H9 (cell line): ENCODE data around the gene CABLES2. TPM values are rescaled to one million over a fixed set of nuclear protein-coding genes. Genes with fewer than 3 reads are reported as not detected.
A peak's percentile ranks its signal among the peaks of the same experiment; 100 is the strongest.

Experiments used
- DNase-seq: peaks from one replicate; pipeline ENCODE4 v3.0.0-alpha.2; 2017
- H2AFZ ChIP-seq: one replicate; pipeline ENCODE4 v1.6.1; 2013; ENCODE audit warnings: mild to moderate bottlenecking, low read length, control low read depth, moderate library complexity
- H2AK5ac ChIP-seq: 2 replicates; pipeline ENCODE4 v1.6.1; 2013; ENCODE audit warnings: low read length, control low read depth, mixed read lengths; ENCODE audit not compliant: insufficient read length
- H2BK120ac ChIP-seq: one replicate; pipeline ENCODE4 v1.6.1; 2013; ENCODE audit warnings: low read depth, mild to moderate bottlenecking, low read length, control low read depth, inconsistent platforms; ENCODE audit not compliant: poor library complexity, severe bottlenecking
- H2BK12ac ChIP-seq: 2 replicates; pipeline ENCODE4 v1.6.1; 2013; ENCODE audit warnings: low read length, control low read depth, mixed read lengths, low read depth; ENCODE audit not compliant: insufficient read length
- H2BK15ac ChIP-seq: 2 replicates; pipeline ENCODE4 v1.6.1; 2013; ENCODE audit warnings: low read depth, low read length, control low read depth
- H2BK20ac ChIP-seq: one replicate; pipeline ENCODE4 v1.6.1; 2013; ENCODE audit warnings: low read depth, mild to moderate bottlenecking, low read length, control low read depth, inconsistent platforms; ENCODE audit not compliant: poor library complexity, severe bottlenecking
- H2BK5ac ChIP-seq: 2 replicates; pipeline ENCODE4 v1.6.1; 2013; ENCODE audit warnings: low read length, control low read depth, mixed read lengths; ENCODE audit not compliant: insufficient read length
- H3K14ac ChIP-seq: 2 replicates; pipeline ENCODE4 v1.6.1; 2013; ENCODE audit warnings: low read length, control low read depth; ENCODE audit not compliant: insufficient read depth
- H3K18ac ChIP-seq: 2 replicates; pipeline ENCODE4 v1.6.1; 2013; ENCODE audit warnings: low read depth, mild to moderate bottlenecking, mixed read lengths, low read length, control low read depth; ENCODE audit not compliant: insufficient read length
- H3K23ac ChIP-seq: 2 replicates; pipeline ENCODE4 v1.6.1; 2013; ENCODE audit warnings: low read length, control low read depth, mixed read lengths, low read depth; ENCODE audit not compliant: insufficient read length
- H3K23me2 ChIP-seq: 2 replicates; pipeline ENCODE4 v1.6.1; 2013; ENCODE audit warnings: low read depth, mild to moderate bottlenecking, mixed read lengths, low read length, control low read depth; ENCODE audit not compliant: insufficient read length, poor library complexity, severe bottlenecking
- H3K27ac ChIP-seq: 2 replicates; pipeline ENCODE4 v1.5.1; 2013; ENCODE audit warnings: low read length, control low read depth, mixed read lengths, low read depth; ENCODE audit not compliant: insufficient read length
- H3K27me3 ChIP-seq: 2 replicates; pipeline ENCODE4 v1.6.1; 2013; ENCODE audit warnings: low read length, control low read depth, inconsistent platforms; ENCODE audit not compliant: insufficient read depth
- H3K4ac ChIP-seq: 2 replicates; pipeline ENCODE4 v1.6.1; 2013; ENCODE audit warnings: low read depth, mild to moderate bottlenecking, control low read depth, inconsistent platforms, low read length, moderate library complexity
- H3K4me1 ChIP-seq: 2 replicates; pipeline ENCODE4 v1.6.1; 2013; ENCODE audit warnings: low read length, control low read depth, inconsistent platforms; ENCODE audit not compliant: insufficient read depth
- H3K4me2 ChIP-seq: 2 replicates; pipeline ENCODE4 v1.6.1; 2013; ENCODE audit warnings: low read length, control low read depth, mixed read lengths; ENCODE audit not compliant: insufficient read length, insufficient read depth
- H3K56ac ChIP-seq: 2 replicates; pipeline ENCODE4 v1.6.1; 2013; ENCODE audit warnings: low read depth, mild to moderate bottlenecking, mixed read lengths, low read length, control low read depth; ENCODE audit not compliant: insufficient read length
- H3K79me1 ChIP-seq: 2 replicates; pipeline ENCODE4 v1.6.1; 2013; ENCODE audit warnings: low read depth, mild to moderate bottlenecking, moderate library complexity, low read length, control low read depth, inconsistent platforms; ENCODE audit not compliant: insufficient read depth, poor library complexity, severe bottlenecking
- H3K79me2 ChIP-seq: 2 replicates; pipeline ENCODE4 v1.6.1; 2013; ENCODE audit warnings: low read length, control low read depth, inconsistent platforms; ENCODE audit not compliant: insufficient read depth
- H3K9ac ChIP-seq: 2 replicates; pipeline ENCODE4 v1.6.1; 2013; ENCODE audit warnings: low read length, control low read depth, mixed read lengths; ENCODE audit not compliant: insufficient read length; ENCODE audit errors: extremely low read depth
- H3K9me3 ChIP-seq: one replicate; pipeline ENCODE4 v1.6.1; 2013; ENCODE audit warnings: low read depth, low read length, inconsistent platforms; ENCODE audit not compliant: control insufficient read depth
- H3T11ph ChIP-seq: one replicate; pipeline ENCODE4 v1.6.1; 2013; ENCODE audit warnings: mild to moderate bottlenecking, low read length, control low read depth, inconsistent platforms
- H4K20me1 ChIP-seq: one replicate; pipeline ENCODE4 v1.6.1; 2013; ENCODE audit not compliant: control insufficient read depth, insufficient read length, insufficient read depth
- H4K5ac ChIP-seq: 2 replicates; pipeline ENCODE4 v1.6.1; 2013; ENCODE audit warnings: low read depth, mild to moderate bottlenecking, mixed read lengths, low read length, control low read depth; ENCODE audit not compliant: insufficient read length
- H4K8ac ChIP-seq: replicated peaks from 2 replicates; pipeline ENCODE4 v1.6.1; 2013; ENCODE audit warnings: low read length, control low read depth, mixed read lengths, low read depth; ENCODE audit not compliant: insufficient read length
- H4K91ac ChIP-seq: 2 replicates; pipeline ENCODE4 v1.6.1; 2013; ENCODE audit warnings: low read depth, mild to moderate bottlenecking, moderate library complexity, mixed read lengths, low read length, control low read depth; ENCODE audit not compliant: insufficient read length
- H3K27ac Mint-ChIP-seq, 3 experiments: 2 replicates in 2 of 3; 3 replicates in 1 of 3; pipeline ENCODE4 v1.8.0; 2020 to 2021; ENCODE audit warnings: mixed read lengths in 3 of 3, mild to moderate bottlenecking in 1 of 3, moderate library complexity in 1 of 3
- H3K27me3 Mint-ChIP-seq: 2 replicates; pipeline ENCODE4 v1.8.0; 2021; ENCODE audit warnings: low read depth, mild to moderate bottlenecking, moderate library complexity, mixed read lengths
- H3K36me3 Mint-ChIP-seq, 3 experiments: 2 replicates in 2 of 3; 3 replicates in 1 of 3; pipeline ENCODE4 v1.8.0; 2020 to 2021; ENCODE audit warnings: low read depth in 3 of 3, mixed read lengths in 3 of 3; ENCODE audit not compliant: insufficient read depth in 1 of 3
- H3K4me1 Mint-ChIP-seq, 2 experiments: 2 replicates each; pipeline ENCODE4 v1.8.0; 2020; ENCODE audit warnings: mixed read lengths in 2 of 2
- H3K4me3 Mint-ChIP-seq, 2 experiments: 2 replicates in 1 of 2; 3 replicates in 1 of 2; pipeline ENCODE4 v1.8.0; 2020 to 2021; ENCODE audit warnings: mild to moderate bottlenecking in 2 of 2, mixed read lengths in 2 of 2, moderate library complexity in 1 of 2
- H3K9me3 Mint-ChIP-seq, 2 experiments: 2 replicates in 1 of 2; 3 replicates in 1 of 2; pipeline ENCODE4 v1.8.0; 2020; ENCODE audit warnings: mild to moderate bottlenecking in 2 of 2, mixed read lengths in 2 of 2, moderate library complexity in 1 of 2
- CTCF ChIP-seq: fragments of 200-600 bp; sonication (generic); conservative IDR thresholded peaks from 3 replicates; pipeline ENCODE4 v1.8.0; 2021; ENCODE audit warnings: antibody characterized with exemption, mild to moderate bottlenecking
- whole genome bisulfite sequencing: extraction: QIAGEN DNeasy Blood & Tissue Kit; methylation state at CpG from one replicate; pipeline ENCODE4 v1.1.7; 2013; ENCODE audit warnings: missing lambda C conversion rate, low lambda C conversion rate, mixed read lengths; ENCODE audit not compliant: insufficient read length; ENCODE audit errors: extremely low coverage; 5-methylcytosine and 5-hydroxymethylcytosine counted together
- total RNA-seq: library from RNA; stranded (reverse); gene quantifications from 2 replicates; pipeline ENCODE4 v1.2.1, GENCODE V29; 2021

Gene CABLES2
- total RNA-seq, 1 experiment from 2014 or later, result 10.8 TPM

- no peaks in the 10 kb centered on the region for H3K27me3 ChIP-seq
- no peak overlapping the region for H3K27ac ChIP-seq
- no peak overlapping the region for H3T11ph ChIP-seq
- H3K9me3 ChIP-seq, result no peaks in the 10 kb centered on the region
- no peak overlapping the region for H3K56ac ChIP-seq
- no peaks in the 10 kb centered on the region for H3K79me1 ChIP-seq
- H3K79me2 ChIP-seq, result no peaks in the 10 kb centered on the region
- 0 out of 7 replicates have a peak, but pooled peaks cover 0 to 4% (median 0%) of the 10 kb centered on the region in 3 experiments for H3K36me3 Mint-ChIP-seq
- H3K4me1 Mint-ChIP-seq, result peaks cover 25 to 58% of the 10 kb centered on the region in 2 experiments
- no peak overlapping the region for H2AK5ac ChIP-seq
- H3K14ac ChIP-seq, result peak overlapping the region; percentile 44; the same call in 1 of the 2 replicates
- no peak overlapping the region for H3K18ac ChIP-seq
- H4K91ac ChIP-seq, result no peak overlapping the region
- H3K27ac Mint-ChIP-seq, result no peak overlapping the region
- WGBS, result no CpG with 5 or more reads among the region's 10 CpGs
- H3K23me2 ChIP-seq, result no peaks in the 10 kb centered on the region
- DNase-seq, result no peak
- no peak overlapping the region for H4K5ac ChIP-seq
- no peak overlapping the region for H2BK120ac ChIP-seq
- peaks cover 15% of the 10 kb centered on the region for H3K27me3 Mint-ChIP-seq
- H2BK5ac ChIP-seq, result no peak overlapping the region
- H3K9ac ChIP-seq, result no peak overlapping the region
- H2BK12ac ChIP-seq, result no peak overlapping the region
- H3K4me3 Mint-ChIP-seq, result no peak overlapping the region
- no peak overlapping the region for H3K23ac ChIP-seq
- no peak overlapping the region for H2AFZ ChIP-seq
- no peak overlapping the region for H3K4me2 ChIP-seq
- H2BK15ac ChIP-seq, result no peak overlapping the region
- peaks cover 0 to 3% of the 10 kb centered on the region in 2 experiments; a peak in 1 of 5 replicates for H3K9me3 Mint-ChIP-seq
- H3K4me1 ChIP-seq, result peaks cover 3% of the 10 kb centered on the region; the same call in 1 of the 2 replicates
- no peak overlapping the region for H4K8ac ChIP-seq
- H4K20me1 ChIP-seq, result no peaks in the 10 kb centered on the region
- TF ChIP-seq CTCF, result no peak
- H2BK20ac ChIP-seq, result no peak overlapping the region
- H3K4ac ChIP-seq, result no peak overlapping the region
Measured at GRCh38 chr20:62428002-62428372, 20.9 kb upstream of the CABLES2 start.
